HG02885 (cell line): Measurements from ENCODE around the gene HERC3.

Source experiments
- ATAC-seq: cut with Tn5 transposase; IDR thresholded peaks from one replicate; pipeline ENCODE4 v1.9.1; 2021; ENCODE audit warnings: mild to moderate bottlenecking; ENCODE audit not compliant: unreplicated experiment, poor library complexity

HERC3 gene

DNA sequence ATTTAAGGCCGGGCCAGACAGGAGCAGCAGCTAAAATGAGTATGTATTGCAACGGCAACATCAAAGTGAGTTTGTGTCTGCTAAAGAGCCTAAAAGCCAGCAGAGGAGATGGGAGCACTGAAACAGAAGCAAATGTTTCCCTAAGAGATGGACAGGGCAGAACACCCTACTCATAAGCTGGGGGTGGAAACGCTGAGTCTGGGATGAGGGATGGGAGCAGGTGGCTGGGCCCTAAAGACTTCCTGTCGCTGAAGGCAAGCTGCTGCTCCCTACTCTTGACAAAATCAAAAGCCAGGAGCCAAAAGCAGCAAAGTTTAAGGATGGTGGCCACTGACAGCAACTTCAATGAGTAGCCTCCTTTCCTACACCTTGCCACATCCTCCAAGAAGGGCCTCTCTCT is 145.9 kb downstream of the HERC3 start:
- ATAC-seq, result no peak

DNA sequence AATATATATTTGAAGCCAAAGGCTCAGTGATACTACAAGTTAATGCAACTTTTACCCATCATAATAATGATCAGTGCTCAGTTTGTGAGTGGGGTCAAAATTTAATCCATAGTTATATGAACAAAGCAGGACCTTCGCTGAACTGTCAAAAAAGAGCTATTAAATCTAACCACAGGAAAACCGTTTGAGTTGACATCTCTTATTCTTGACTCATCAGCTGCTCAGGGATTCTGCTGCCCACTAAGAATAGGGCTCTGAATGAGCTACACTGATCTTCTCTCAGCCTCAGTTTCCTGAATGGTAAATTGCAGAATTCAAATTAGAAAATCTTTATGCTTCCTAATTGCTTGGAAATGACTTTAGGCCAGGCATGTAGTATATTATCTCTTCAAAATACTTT is 150.3 kb downstream of the HERC3 start:
- ATAC-seq, result no peak

DNA sequence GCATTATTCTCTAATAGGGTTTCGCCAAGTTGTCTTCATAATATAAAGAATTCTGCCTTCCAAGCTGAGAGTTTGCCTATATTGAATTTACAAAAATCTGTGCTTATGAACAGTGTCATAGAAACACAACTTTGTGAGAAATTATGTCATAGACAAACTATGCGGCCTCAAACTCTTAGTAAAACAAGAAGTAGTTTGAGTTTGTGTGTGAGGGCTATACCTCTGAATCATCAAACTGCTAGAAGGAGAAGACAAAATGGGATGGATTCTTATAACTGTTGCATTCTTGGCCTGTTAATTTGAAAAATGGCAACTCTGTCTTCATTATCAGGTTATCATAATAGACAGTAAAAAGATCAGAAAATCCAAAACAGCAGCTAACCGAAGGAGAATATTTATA is 151.4 kb downstream of the HERC3 start:
- ATAC-seq, result no peak

DNA sequence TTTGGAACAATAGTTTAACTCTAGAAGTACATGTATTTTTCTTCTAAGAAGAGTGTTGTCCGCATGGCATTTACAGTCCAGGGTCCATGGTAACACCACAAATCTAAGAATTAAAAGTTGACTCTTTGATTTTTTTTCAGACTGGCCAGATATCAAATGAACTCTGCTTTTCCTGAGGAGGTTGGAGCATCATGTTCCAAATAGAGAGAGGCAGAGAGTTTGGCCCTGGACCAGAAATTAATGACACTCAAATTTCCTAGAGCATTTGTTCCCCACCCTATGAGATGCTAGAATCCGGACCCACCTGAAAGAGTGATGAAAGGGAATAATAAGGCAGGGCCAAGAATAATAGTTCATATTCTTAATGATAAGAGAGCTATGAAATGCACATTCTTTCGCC is 152.3 kb downstream of the HERC3 start:
- ATAC-seq, result no peak

DNA sequence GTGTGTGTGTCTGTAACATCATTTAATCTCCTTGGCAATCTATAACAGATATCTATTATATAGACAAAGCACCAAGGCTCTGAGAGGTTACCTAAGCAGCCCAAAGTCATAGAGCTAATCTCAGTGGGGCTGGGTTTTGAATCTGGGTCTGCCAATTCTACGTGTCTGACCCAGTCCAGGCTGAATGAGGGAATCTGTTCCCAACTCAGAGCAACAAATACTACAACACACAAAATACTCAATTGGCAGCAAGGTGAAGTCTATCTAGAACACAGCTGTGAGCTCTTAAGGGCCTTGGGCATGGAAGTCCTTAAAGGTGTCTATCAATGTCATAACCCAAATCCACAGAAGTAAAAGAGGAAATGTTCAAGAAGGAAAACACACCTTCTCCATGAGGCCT is 152.9 kb downstream of the HERC3 start:
- ATAC-seq, result no peak

DNA sequence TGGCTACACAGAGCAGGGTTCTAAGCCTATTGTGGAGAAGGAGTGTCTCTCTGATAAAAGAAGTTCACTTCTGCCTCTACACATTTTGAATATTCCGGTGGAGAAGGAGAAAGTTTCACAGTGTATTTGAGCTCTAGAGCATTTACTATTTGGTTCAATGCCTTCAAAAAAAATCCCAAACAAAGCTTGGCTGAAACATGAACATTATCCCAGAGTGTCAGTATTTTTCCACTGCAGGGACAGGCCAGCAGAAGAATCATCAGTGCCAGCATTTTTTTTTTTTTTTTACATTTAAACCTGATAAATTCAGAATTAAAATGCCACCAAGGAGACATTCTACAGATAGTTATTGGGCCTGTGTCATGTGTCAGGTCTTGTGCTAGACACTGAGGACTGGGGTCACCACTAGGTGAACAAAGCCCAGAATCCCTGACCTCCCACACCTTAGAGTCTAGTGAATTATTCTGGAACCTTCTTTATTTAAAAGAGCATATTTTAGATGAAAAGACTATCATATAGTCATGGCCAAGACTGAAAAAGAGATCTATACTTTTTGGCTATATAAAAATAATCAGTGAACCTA is 153.4 kb downstream of the HERC3 start:
- ATAC-seq, result no peak

DNA sequence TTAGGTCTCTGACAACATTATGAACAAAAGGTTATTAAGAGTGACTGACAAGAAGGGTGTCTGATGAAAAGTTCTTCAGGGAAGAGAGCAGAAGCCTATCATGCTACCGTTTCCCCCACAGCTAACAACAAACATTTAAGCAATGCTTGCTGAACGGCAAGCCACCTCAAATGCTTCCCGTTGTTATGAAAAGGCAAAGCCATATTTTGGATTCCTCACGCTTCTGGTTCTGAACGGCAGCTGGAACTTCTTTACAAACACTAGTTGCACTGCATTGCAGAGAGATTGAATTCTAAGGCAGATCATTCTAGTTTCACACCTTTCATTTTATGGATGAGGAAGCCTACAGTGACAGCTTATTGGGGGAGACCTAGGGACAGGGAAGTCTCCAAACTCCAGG is 153.9 kb downstream of the HERC3 start:
- no peak for ATAC-seq

DNA sequence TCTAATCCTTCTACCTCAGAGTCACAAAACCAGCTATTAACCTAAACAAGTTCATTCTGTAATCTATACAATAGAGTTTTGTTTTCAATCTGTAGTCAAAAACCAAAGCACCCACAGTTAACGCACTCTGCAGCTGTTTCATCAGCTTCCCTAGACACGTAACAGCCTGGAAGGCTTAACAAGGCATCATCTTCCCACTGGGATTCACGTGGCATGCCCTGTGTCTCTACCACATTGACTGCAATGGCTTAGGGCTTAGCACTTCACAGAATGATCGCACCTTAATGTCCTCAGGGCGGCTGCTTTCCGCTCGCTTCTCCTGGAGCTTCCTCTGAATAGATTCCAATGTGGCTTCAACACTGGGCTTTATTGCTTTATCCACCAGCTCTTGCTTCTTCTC is 155.1 kb downstream of the HERC3 start:
- no peak for ATAC-seq

DNA sequence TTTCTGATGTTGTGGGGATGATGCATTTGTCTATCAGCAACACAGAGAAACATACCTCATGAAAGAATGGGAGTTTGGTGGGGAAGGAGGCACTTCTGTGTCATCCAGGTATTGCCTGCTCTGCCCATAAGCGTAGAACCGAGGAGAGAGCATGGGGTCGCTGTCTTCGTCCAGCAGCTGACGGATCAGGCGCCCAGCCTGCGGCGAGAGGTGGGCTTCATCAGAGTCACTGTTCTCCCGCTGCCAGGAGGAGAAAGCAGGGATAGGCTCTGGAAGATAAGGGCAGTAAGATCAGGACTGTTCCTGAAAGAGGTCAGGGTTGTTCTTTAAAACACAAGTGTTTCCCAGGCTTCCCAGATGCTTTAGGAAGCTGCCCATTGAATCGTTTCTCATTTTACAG is 158.1 kb downstream of the HERC3 start:
- no peak for ATAC-seq

DNA sequence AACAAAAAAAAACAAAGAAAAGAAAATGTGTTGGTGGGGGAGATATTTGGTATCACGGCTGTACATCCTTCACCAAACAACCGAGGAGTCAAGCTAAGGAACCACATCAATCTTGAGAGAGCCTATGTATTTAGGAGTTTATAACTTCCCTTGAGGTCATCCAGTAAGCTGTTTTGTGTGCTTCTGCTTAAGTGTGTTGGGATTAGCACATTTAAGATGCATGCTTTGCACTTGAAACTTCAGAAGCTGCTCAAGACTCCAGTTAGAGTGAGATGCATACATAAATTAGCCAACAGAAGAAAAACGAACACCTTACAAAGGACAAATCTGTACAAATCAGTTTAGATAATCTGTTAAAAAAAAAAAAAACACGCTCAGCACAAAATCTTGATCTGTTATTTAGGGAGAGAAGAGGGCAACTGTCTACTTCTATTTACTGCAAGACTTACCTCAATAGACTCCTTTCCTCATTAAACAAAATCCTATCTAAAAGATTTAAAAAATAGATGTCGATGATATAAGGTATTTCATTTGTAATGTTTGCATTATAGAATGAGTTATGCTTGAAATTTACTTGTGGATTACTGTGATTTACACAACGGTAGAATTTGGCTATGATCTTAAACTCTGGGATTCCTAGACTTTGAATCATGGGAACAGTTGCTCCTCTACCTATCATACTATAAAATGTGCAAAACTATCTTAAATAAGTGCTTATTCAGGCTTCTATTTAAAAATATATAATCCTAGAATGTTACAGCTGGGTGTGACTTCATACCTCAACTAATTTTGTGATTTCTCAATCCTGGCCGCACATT is 159.2 kb downstream of the HERC3 start:
- ATAC-seq, result no peak

DNA sequence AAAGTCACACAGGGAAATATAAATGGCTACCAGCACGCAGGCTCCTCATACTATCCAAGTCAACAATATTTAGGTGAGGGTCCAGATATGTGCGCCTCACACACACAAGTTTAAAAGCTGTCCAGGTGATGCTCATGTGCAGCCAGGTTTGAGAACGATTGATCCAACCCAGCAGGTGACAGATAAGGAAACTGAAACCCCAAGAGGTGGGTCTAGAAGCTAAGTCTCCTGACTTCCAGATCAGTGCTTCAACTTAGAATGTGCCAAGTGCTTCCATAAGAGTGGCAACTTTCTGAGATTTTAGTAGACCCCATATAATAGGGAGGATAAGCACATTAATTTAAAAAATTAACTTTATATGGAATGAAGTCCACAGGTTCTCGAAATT is 159.8 kb downstream of the HERC3 start:
- ATAC-seq, result no peak

DNA sequence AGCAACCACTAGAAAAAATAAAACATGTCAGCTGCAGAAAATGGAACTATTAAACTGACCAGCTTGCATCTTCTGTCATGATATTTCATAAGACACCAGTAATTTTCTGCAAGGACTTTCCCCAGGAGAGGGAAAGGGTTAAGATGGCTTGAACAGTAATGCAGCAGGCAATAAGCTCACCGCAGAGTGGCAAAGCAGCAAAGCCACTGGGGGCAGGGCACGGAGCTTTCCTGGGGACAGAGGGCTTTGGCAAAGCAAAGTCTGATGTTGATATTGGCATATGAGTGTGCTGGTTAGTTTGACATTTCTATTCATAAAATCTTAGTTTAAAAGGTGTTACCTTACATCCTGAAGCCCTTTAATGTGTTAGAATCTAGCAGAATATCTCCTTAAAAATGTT is 160.5 kb downstream of the HERC3 start:
- no peak for ATAC-seq

DNA sequence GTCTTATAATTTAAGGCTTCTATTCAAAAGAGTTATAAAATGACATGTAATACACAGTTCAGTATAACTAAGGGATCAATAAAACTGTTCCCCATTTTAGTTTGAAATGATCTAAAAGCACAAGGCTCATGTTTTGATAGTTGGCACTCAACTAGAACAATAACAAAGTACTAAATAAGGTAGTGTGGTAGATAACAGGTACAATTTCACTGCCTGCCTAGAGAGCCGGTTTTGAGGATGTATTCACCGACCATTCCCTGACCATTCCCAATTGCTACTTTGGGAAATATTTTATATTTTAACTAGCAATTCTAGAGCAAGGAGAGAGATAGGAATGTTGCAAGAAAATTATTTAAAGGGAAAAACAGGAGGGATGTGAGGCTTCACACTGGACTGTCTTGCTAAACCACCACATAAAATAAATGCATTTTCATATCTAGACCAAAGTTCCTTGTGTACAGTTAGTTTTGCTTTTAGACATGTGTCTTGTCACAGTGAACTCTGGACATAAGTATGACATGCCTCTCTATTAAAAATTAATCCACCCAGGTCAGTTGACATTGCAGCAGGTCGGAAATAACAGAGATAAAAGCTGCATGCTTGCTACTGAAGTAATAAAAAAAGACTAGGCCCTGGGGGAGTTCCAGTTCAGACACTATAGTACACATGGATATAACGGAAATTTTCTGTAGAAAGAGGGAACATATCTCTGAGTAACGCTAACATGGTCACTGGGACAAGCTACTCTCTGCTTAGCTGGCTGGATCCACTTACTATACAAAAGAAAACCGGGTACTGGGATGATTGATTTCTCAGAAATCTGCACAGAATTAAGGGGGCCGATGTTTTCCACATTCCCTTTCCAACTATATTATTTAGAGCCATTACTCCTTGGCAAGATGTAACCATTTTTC is 161.6 kb downstream of the HERC3 start:
- ATAC-seq, result no peak

DNA sequence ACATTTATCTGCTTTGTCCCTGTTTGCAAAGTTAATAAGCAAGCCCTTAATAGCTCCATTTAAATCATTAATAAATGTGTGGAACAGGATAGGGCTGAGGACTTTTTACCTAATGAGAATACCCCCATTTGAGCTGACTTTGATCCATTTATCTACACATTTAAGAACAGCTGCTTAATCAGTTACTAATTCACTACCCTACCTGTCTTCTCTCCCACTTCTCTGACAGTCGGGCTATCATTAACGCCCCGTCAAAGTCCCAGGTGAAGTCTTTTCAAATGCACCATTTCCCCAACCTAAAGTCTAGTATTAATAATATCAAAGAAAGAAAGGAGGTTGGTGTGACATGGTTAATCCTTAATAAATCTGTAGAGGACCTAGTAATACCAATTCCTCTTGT is 162.5 kb downstream of the HERC3 start:
- no peak for ATAC-seq

DNA sequence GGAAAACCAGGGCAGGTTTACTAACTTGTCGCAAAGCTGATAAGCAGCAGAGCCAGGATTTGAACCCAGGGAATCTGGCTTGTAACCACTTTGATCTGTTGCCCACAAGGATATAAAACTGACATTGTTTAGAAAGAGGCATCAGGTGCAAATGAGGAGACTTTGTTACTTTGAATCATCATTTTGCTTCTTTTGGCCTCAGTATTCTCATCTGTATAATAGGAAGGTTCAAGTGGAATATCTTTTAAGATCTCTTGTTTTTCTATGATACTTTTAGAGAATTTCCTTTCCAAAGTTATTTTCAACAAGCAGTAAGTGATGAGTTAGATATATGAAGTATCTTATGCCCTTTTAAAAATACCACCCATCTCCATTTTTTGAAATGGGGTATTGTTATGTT is 163.2 kb downstream of the HERC3 start:
- no peak for ATAC-seq

DNA sequence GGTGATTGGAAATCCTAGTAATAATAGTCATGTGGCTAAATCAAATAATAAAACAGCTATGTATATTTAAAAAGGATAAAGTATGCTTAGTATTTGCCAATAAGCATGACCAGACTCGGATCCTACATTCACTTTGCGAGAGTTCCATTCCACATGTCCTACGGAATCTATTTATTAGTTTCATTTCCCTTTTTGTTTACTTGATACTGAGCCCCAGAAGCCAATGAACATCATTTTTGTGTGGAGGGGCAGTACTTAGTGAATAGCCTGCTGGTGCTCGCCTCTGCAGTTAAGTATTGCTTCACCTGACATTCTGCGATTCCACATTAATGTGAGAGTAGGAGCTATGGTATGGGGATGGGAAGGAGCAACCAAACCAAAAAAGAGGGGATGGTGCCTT is 163.9 kb downstream of the HERC3 start:
- no peak for ATAC-seq

DNA sequence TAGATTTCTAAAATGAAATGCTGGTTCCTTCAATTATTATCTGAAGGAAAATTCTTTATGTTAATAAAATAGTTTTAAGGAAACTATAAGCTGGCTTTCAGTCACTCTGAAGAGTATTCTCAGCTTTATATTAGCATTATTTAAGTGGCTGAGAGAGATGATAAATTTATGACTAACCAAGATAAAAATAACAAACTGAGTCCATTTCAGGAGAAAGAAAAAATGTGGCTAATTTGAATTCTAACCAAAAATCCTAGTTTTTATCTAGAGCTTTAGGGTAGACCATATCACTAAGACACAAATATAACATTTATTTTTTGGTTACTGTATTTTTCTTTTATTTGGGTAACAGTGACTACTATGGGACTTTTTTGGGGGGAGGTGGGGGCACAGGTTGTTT is 164.8 kb downstream of the HERC3 start:
- no peak for ATAC-seq

DNA sequence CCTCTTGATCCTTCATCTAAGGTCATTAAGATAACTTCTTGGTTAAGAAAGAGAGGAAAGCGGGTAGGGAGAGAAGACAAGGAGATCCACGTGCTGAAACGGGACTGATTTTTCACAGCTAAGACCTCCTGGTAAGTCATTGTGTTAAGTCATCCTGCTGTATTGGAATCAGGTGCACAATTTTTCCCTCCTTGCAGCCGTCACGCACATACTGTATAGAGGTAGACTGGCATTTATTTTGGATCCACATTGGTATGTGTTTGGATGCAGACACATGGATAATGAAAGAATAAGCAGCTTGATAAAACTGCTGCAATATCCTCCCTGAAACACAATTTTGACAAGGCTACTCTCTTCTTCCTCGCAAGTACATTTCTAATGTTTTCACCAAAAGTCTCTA is 165.5 kb downstream of the HERC3 start:
- no peak for ATAC-seq
